GM19397 (cell line): Measurements from ENCODE around the gene CBX4.

Source experiments
- ATAC-seq: cut with Tn5 transposase; IDR thresholded peaks from one replicate; pipeline ENCODE4 v1.9.1; 2021; ENCODE audit warnings: mild to moderate bottlenecking, moderate library complexity; ENCODE audit not compliant: unreplicated experiment

CBX4 gene

GRCh38 chr17:79791735-79792161 lies 47.5 kb downstream of the CBX4 start:
- no peak for ATAC-seq

- ATAC-seq = no peak
Measured at GRCh38 chr17:79790805-79791734, 48.2 kb downstream of the CBX4 start.

GRCh38 chr17:79789943-79790804 lies 49.1 kb downstream of the CBX4 start:
- ATAC-seq = no peak

- ATAC-seq = no peak
Measured at GRCh38 chr17:79788989-79789942, 50.0 kb downstream of the CBX4 start.

- ATAC-seq = no peak
Measured at GRCh38 chr17:79788455-79788854, 50.8 kb downstream of the CBX4 start.

GRCh38 chr17:79786930-79787643 lies 52.2 kb downstream of the CBX4 start:
- no peak for ATAC-seq

- no peak for ATAC-seq
Measured at GRCh38 chr17:79785900-79786810, 53.1 kb downstream of the CBX4 start.

- no peak for ATAC-seq
Measured at GRCh38 chr17:79785017-79785899, 54.0 kb downstream of the CBX4 start.

- no peak for ATAC-seq
Measured at GRCh38 chr17:79784353-79785016, 54.8 kb downstream of the CBX4 start.

- ATAC-seq = no peak
Measured at GRCh38 chr17:79783891-79784290, 55.3 kb downstream of the CBX4 start.
